Common myeloid progenitor, CD34-positive (primary cell): ENCODE data around the gene MMS19.

Experiments used
- CTCF ChIA-PET: fragments of 350-600 bp; sonication (Branson Sonifier 250); formaldehyde crosslinking; loops from one replicate; lab custom pipeline; 2021; ENCODE audit warnings: antibody characterized with exemption; lab: Charles Lee
- POLR2A ChIA-PET: fragments of 350-600 bp; sonication (Branson Sonifier 250); formaldehyde crosslinking; loops from one replicate; lab custom pipeline; 2021; ENCODE audit warnings: antibody characterized with exemption; lab: Charles Lee
- DNase-seq, 3 donors: peaks; one replicate each; pipeline versions ENCODE4 v3.0.0 to v3.0.0-alpha.2; 2013
- H3K27ac ChIP-seq, 2 experiments: 1 replicate in 1 of 2; 2 replicates in 1 of 2; pipeline ENCODE4 v1.7.0; 2013; ENCODE audit warnings: inconsistent platforms in 2 of 2, low read length in 2 of 2, mild to moderate bottlenecking in 2 of 2, low read depth in 1 of 2, moderate library complexity in 1 of 2; ENCODE audit not compliant: severe bottlenecking in 2 of 2, insufficient read depth in 1 of 2, poor library complexity in 1 of 2
- H3K27me3 ChIP-seq, 5 experiments: replicated peaks in 2 of 5; 1 replicate in 3 of 5; 2 replicates in 2 of 5; pipeline versions ENCODE4 v1.6.1 to v1.7.0; 2013; ENCODE audit warnings: low read length in 4 of 5, mild to moderate bottlenecking in 2 of 5, moderate library complexity in 2 of 5, inconsistent platforms in 1 of 5; ENCODE audit not compliant: insufficient read depth in 5 of 5, control insufficient read depth in 4 of 5
- H3K36me3 ChIP-seq, 4 experiments: 1 replicate in 2 of 4; 2 replicates in 2 of 4; pipeline versions ENCODE4 v1.6.1 to v1.7.0; 2013; ENCODE audit warnings: low read length in 3 of 4, control low read depth in 1 of 4, mild to moderate bottlenecking in 1 of 4; ENCODE audit not compliant: control insufficient read depth in 4 of 4, insufficient read depth in 4 of 4
- H3K4me1 ChIP-seq, 4 experiments: 1 replicate in 3 of 4; 2 replicates in 1 of 4; pipeline versions ENCODE4 v1.6.1 to v1.7.1; 2013; ENCODE audit warnings: low read length in 3 of 4, mild to moderate bottlenecking in 3 of 4, control low read depth in 1 of 4, inconsistent platforms in 1 of 4, moderate library complexity in 1 of 4; ENCODE audit not compliant: control insufficient read depth in 4 of 4, insufficient read depth in 4 of 4; ENCODE audit errors: control extremely low read depth in 1 of 4
- H3K4me3 ChIP-seq, 7 experiments: 1 replicate in 4 of 7; 2 replicates in 3 of 7; pipeline versions ENCODE4 v1.5.1 to v1.7.0; 2013; ENCODE audit warnings: mild to moderate bottlenecking in 7 of 7, low read length in 6 of 7, moderate library complexity in 6 of 7, inconsistent platforms in 2 of 7, low read depth in 2 of 7, control low read depth in 1 of 7; ENCODE audit not compliant: insufficient read depth in 4 of 7, control insufficient read depth in 1 of 7; ENCODE audit errors: extremely low read depth in 1 of 7
- H3K9me3 ChIP-seq, 5 experiments: 1 replicate in 4 of 5; 2 replicates in 1 of 5; pipeline versions ENCODE4 v1.6.1 to v1.7.1; 2013; ENCODE audit warnings: low read length in 4 of 5, mild to moderate bottlenecking in 2 of 5, inconsistent platforms in 1 of 5, low read depth in 1 of 5, moderate library complexity in 1 of 5; ENCODE audit not compliant: control insufficient read depth in 4 of 5, insufficient read depth in 2 of 5; ENCODE audit errors: control extremely low read depth in 1 of 5
- WGBS: methylation state at CpG from one replicate; pipeline ENCODE4 v1.1.5; 2013; ENCODE audit not compliant: insufficient coverage; 5-methylcytosine and 5-hydroxymethylcytosine counted together

The MMS19 gene

GRCh38 chr10:97518301-97519043 lies 20.2 kb upstream of the MMS19 start:
- H3K4me3 ChIP-seq: no peak overlapping the region
- POLR2A ChIA-PET: no interaction called here
- no peaks in the 10 kb centered on the region for H3K36me3 ChIP-seq
- H3K4me1 ChIP-seq: peaks cover 0 to 11% (median 7%) of the 10 kb centered on the region in 4 experiments
- CTCF ChIA-PET: interaction anchor here (1.0 kb wide), 1 partner anchor 14 kb away, joined by 3 read pairs; no protein-coding TSS in a partner anchor
- H3K27ac ChIP-seq: no peak overlapping the region
- no peaks in the 10 kb centered on the region for H3K27me3 ChIP-seq
- H3K9me3 ChIP-seq: no peaks in the 10 kb centered on the region
- WGBS: 48% methylated on average over 7 of the region's 10 CpGs
- no peak for DNase-seq

GRCh38 chr10:97517778-97518300 lies 19.6 kb upstream of the MMS19 start:
- H3K36me3 ChIP-seq: no peaks in the 10 kb centered on the region
- peaks cover 0 to 11% (median 7%) of the 10 kb centered on the region in 4 experiments for H3K4me1 ChIP-seq
- DNase-seq: no peak
- no peak overlapping the region for H3K4me3 ChIP-seq
- H3K27me3 ChIP-seq: no peaks in the 10 kb centered on the region
- POLR2A ChIA-PET: no interaction called here
- H3K27ac ChIP-seq: no peak overlapping the region
- CTCF ChIA-PET: interaction anchor here (1.0 kb wide), 1 partner anchor 14 kb away, joined by 3 read pairs; no protein-coding TSS in a partner anchor
- 35% methylated on average over 3 of the region's 6 CpGs for WGBS
- H3K9me3 ChIP-seq: no peaks in the 10 kb centered on the region

- H3K4me3 ChIP-seq: no peak overlapping the region
- H3K27me3 ChIP-seq: no peaks in the 10 kb centered on the region
- no peaks in the 10 kb centered on the region for H3K36me3 ChIP-seq
- ChIA-PET CTCF (interaction anchor here (0.7 to 1.1 kb wide), 2 partner anchors 13 to 18 kb away, joined by 3 to 4 read pairs; no protein-coding TSS in a partner anchor), POLR2A (no interaction called here)
- H3K4me1 ChIP-seq: peaks cover 0 to 11% (median 7%) of the 10 kb centered on the region in 4 experiments
- H3K27ac ChIP-seq: no peak overlapping the region
- no peak for DNase-seq
- H3K9me3 ChIP-seq: no peaks in the 10 kb centered on the region
- 96% methylated on average over 12 of the region's 15 CpGs for WGBS
Measured at GRCh38 chr10:97517096-97517750, 19.0 kb upstream of the MMS19 start.

DNA sequence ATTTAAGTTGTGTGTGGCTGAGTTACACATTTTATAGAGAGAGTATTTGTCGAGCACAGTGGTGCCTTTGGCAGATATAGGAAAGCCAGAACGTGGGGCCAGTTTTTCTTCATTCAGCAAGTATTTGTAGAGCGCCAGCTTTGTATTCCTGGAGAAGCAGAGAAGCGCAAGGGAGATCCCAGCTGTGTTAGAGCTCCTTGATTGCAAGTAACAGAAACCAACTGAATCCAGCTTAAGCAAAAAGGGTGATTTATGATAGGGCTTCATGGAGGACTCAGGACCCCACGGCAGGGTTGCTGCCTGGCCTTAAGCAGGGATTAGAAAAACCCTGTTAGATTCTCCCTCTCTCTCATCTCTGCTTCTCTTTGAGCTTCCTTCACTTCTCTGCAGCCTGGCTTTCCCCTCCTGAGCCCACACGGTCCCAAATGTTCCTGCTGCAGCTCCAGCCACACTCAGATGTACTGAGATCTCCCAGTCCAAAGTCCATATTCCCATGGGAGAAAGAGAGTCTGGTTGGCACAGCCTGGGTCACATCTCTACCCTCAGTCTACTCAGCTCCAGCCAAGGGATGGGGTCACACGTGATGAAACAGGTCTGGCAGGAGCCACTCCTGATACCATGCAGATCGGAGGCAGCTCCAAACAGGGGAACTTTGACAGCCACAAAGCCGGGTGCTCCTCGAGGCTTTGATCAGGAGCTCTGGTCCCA lies 17.2 kb upstream of the MMS19 start:
- H3K4me3 ChIP-seq: no peak overlapping the region
- H3K4me1 ChIP-seq: peaks cover 0 to 11% (median 7%) of the 10 kb centered on the region in 4 experiments
- no peaks in the 10 kb centered on the region for H3K9me3 ChIP-seq
- ChIA-PET POLR2A (no interaction called here), CTCF (interaction anchor here (0.9 to 1.8 kb wide), 3 partner anchors 10 to 39 kb away, joined by 3 to 7 read pairs (median 3); no protein-coding TSS in a partner anchor)
- no peak for DNase-seq
- H3K36me3 ChIP-seq: no peaks in the 10 kb centered on the region
- H3K27me3 ChIP-seq: no peaks in the 10 kb centered on the region
- no peak overlapping the region for H3K27ac ChIP-seq
- over 99% methylated on average over 8 of the region's 10 CpGs for WGBS

DNA sequence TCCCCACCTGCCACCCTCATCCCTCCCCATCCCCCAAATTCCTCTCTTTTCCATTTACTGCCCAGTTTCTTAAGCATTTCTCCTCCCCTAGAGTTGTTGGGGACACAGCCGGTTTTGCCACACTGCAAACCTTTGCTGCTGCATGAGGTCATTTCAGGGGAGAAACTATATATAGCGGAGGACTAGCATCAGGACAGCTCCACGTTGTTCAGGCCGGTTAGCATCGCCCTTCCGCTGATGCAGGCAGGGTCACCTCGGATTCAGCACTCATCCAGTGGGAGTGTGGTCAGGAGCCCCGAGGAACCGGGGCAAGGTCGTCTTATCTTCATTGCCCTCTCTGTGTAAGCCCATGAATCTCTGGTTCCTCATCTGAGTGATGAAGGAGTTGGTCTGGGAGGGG lies 16.1 kb upstream of the MMS19 start:
- Histone ChIP-seq H3K27me3 (no peaks in the 10 kb centered on the region), H3K27ac (no peak overlapping the region), H3K9me3 (no peaks in the 10 kb centered on the region), H3K4me1 (peaks cover 0 to 11% (median 7%) of the 10 kb centered on the region in 4 experiments), H3K4me3 (no peak overlapping the region), H3K36me3 (no peaks in the 10 kb centered on the region)
- ChIA-PET POLR2A (no interaction called here), CTCF (interaction anchor here (0.9 to 1.5 kb wide), 4 partner anchors 9 to 40 kb away, joined by 3 to 5 read pairs (median 3); no protein-coding TSS in a partner anchor)
- 91% methylated on average over 8 of the region's 10 CpGs for WGBS
- DNase-seq: no peak

GRCh38 chr10:97512993-97513392 lies 14.8 kb upstream of the MMS19 start:
- DNase-seq: no peak
- Histone ChIP-seq H3K27me3 (peaks cover 0 to 2% (median 0%) of the 10 kb centered on the region in 5 experiments), H3K36me3 (no peaks in the 10 kb centered on the region), H3K27ac (no peak overlapping the region), H3K4me3 (no peak overlapping the region), H3K9me3 (no peaks in the 10 kb centered on the region), H3K4me1 (peaks cover 0 to 7% (median 5%) of the 10 kb centered on the region in 4 experiments)
- ChIA-PET CTCF (interaction anchor here (0.9 to 1.3 kb wide), 2 partner anchors 23 to 49 kb away, joined by 4 read pairs; no protein-coding TSS in a partner anchor), POLR2A (no interaction called here)
- WGBS: no CpG with 5 or more reads among the region's 1 CpG
